ENCODE measurements around the gene RND3. TPM values are rescaled to one million over a fixed set of nuclear protein-coding genes. Genes with fewer than 3 reads are reported as not detected.

The RND3 gene
- total and polyA plus RNA-seq, 2 of the 13 experiments (the other 11 are each of a cell fraction or from before 2014, with no cell fraction given) = 0.13 to 0.42 TPM

DNA sequence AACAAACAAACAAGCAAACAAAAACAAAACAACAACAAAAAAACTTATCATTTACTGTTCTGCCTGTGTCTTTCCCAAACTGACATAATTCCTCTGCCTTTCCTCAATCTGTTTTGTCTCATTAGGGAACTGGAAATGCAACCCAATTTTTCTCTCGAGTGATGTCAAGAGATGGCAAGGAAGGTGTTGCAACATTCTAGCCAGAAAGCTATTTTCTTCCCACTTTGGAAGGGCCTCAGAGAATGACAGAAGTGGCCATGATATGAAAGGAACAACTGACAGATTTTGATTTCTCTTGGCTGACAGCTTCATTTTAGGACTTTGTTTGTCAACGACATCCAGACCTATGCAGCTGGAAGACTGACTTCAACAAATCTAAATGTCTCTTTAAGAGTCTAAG is 24.7 kb downstream of the RND3 start:
- Histone ChIP-seq H3K9ac (ENCODE audit: insufficient read depth, low read depth, low read length) (no peak overlapping the region), H3K27ac (ENCODE audit: extremely low read length, insufficient read depth, low read length) (no peak overlapping the region), H3K9me3 (ENCODE audit: low read length) (0 out of 2 replicates have a peak, but pooled peaks cover 4% of the 10 kb centered on the region), H4K20me1 (ENCODE audit: insufficient read depth, low read length) (no peaks in the 10 kb centered on the region), H3K4me3 (replicated peaks in 1 of 3; ENCODE audit: insufficient read depth in 1 of 3, low read depth in 2 of 3, low read length in 3 of 3) (no peak overlapping the region), H3K36me3 (replicated peaks in 1 of 2; ENCODE audit: control insufficient read depth in 1 of 2, insufficient read depth in 2 of 2, low read length in 2 of 2) (no peaks in the 10 kb centered on the region), H3K79me2 (ENCODE audit: insufficient read depth, low read length) (no peaks in the 10 kb centered on the region), H3K4me1 (ENCODE audit: insufficient read depth, low read length) (no peaks in the 10 kb centered on the region), H3K27me3 (ENCODE audit: control insufficient read depth in 1 of 2, insufficient read depth in 2 of 2, low read length in 2 of 2) (no peaks in the 10 kb centered on the region), H3K4me2 (ENCODE audit: low read depth, low read length) (no peak overlapping the region), H2AFZ (ENCODE audit: low read length) (no peak overlapping the region)
- intact Hi-C loops (cut with micrococcal nuclease; ENCODE audit: unreplicated experiment) (no loop called here), in situ Hi-C loops (cut with HindIII; ENCODE audit: extremely low pct_ligation_motif_present, low pct_unique_long_range_greater_than_20kb) (no loop called here)
- POLR2A ChIA-PET = no interaction called here
- DNase-seq (ENCODE audit: low spot score) (no peak), FAIRE-seq (no peak), ATAC-seq (no peak)
- CTCF ChIA-PET (ENCODE audit: low intra/inter-chr PET ratio, low total read pairs) = no interaction called here
- 14% methylated on average over 2 of the region's 2 CpGs for WGBS (ENCODE audit: low lambda C conversion rate)
- TF ChIP-seq ZNF124 (CRISPR knock-in tag; IDR thresholded peaks at IDR 0.05) (no peak), JUNB (CRISPR knock-in tag; IDR thresholded peaks at IDR 0.05; ENCODE audit: borderline replicate concordance) (no peak), ZNF326 (CRISPR knock-in tag; IDR thresholded peaks at IDR 0.05; ENCODE audit: borderline replicate concordance) (no peak), SAFB2 (CRISPR knock-in tag; IDR thresholded peaks at IDR 0.05; ENCODE audit: borderline replicate concordance, low read depth) (no peak), SP2 (CRISPR knock-in tag; IDR thresholded peaks at IDR 0.05) (no peak)
- TF ChIP-seq, protein P1, sequence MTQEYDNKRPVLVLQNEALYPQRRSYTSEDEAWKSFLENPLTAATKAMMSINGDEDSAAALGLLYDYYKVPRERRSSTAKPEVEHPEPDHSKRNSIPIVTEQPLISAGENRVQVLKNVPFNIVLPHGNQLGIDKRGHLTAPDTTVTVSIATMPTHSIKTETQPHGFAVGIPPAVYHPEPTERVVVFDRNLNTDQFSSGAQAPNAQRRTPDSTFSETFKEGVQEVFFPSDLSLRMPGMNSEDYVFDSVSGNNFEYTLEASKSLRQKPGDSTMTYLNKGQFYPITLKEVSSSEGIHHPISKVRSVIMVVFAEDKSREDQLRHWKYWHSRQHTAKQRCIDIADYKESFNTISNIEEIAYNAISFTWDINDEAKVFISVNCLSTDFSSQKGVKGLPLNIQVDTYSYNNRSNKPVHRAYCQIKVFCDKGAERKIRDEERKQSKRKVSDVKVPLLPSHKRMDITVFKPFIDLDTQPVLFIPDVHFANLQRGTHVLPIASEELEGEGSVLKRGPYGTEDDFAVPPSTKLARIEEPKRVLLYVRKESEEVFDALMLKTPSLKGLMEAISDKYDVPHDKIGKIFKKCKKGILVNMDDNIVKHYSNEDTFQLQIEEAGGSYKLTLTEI (CRISPR knock-in tag; conservative IDR thresholded peaks at IDR 0.05) = no peak
- TF ChIP-seq, protein P2, sequence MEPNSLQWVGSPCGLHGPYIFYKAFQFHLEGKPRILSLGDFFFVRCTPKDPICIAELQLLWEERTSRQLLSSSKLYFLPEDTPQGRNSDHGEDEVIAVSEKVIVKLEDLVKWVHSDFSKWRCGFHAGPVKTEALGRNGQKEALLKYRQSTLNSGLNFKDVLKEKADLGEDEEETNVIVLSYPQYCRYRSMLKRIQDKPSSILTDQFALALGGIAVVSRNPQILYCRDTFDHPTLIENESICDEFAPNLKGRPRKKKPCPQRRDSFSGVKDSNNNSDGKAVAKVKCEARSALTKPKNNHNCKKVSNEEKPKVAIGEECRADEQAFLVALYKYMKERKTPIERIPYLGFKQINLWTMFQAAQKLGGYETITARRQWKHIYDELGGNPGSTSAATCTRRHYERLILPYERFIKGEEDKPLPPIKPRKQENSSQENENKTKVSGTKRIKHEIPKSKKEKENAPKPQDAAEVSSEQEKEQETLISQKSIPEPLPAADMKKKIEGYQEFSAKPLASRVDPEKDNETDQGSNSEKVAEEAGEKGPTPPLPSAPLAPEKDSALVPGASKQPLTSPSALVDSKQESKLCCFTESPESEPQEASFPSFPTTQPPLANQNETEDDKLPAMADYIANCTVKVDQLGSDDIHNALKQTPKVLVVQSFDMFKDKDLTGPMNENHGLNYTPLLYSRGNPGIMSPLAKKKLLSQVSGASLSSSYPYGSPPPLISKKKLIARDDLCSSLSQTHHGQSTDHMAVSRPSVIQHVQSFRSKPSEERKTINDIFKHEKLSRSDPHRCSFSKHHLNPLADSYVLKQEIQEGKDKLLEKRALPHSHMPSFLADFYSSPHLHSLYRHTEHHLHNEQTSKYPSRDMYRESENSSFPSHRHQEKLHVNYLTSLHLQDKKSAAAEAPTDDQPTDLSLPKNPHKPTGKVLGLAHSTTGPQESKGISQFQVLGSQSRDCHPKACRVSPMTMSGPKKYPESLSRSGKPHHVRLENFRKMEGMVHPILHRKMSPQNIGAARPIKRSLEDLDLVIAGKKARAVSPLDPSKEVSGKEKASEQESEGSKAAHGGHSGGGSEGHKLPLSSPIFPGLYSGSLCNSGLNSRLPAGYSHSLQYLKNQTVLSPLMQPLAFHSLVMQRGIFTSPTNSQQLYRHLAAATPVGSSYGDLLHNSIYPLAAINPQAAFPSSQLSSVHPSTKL (CRISPR knock-in tag; IDR thresholded peaks at IDR 0.05) = no peak
- no TSS peak for BruUV-seq (replicated peaks)

Measured in HepG2 (cell line).